GM18511 (cell line): Measurements from ENCODE around the gene COL4A1.

ENCODE experiments used
- ATAC-seq: cut with Tn5 transposase; IDR thresholded peaks from one replicate; pipeline ENCODE4 v1.9.1; 2021; ENCODE audit warnings: mild to moderate bottlenecking, moderate library complexity; ENCODE audit not compliant: unreplicated experiment

COL4A1 gene

GRCh38 chr13:110209950-110210603 lies 96.9 kb downstream of the COL4A1 start:
- ATAC-seq: no peak

GRCh38 chr13:110208116-110208515 lies 98.8 kb downstream of the COL4A1 start:
- no peak for ATAC-seq

DNA sequence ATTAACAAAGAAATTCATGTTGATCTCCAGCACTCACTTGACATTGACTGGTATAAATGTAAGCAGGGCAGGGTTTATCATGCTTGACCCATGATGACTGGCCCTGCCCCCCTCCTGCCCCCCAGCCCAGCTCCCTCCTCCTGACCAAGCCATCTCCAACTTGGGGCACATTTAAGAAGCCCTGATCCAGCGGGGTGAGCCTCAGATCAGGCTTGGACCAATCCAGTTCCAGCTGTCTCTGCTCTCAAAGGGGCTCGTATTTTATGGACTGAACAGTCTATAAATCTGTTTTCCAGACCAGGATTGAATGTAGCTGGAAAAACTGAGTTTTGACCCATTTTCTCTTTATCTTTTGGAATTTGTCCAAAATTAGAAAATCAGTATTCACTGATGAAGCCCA lies 100.0 kb downstream of the COL4A1 start:
- ATAC-seq: no peak

DNA sequence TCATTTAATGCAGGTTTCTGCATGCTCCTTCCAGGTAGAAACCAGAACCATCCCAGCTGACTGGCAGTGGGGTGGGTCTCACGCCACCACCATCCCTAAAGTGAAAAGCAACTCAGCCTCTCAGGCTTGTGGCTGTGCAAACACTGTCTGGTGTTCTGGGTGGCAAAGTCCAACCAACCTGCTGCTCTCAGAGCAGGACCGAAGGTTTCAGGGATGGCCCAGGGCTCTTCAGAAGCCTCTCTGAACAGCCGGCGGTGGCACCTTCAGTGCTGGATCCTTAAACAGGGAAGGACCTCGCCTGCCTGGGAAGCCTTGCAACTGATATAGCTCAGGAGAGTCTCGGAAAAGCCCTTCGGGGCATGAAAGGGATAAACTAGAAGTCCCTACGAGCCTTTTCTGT lies 100.8 kb downstream of the COL4A1 start:
- no peak for ATAC-seq

DNA sequence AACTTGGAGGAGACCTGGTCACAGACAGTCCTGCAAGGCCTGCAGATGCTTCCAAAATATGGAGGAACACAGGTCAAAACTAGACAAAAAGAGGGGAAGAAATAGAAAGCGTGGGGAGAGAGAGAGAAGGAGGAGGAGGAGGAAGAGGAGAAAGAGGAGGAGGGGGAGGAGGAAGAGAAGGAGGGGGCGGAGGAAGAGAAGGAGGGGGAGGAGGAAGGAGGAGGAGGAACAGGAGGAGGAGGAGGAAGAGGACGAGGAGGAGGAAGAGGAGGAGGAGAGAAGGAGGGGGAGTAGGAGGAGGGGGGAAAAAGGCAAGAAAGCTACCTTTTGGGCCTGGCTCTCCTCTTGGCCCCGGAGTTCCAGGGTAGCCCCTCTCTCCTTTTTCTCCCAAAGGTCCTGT lies 105.8 kb downstream of the COL4A1 start:
- no peak for ATAC-seq

DNA sequence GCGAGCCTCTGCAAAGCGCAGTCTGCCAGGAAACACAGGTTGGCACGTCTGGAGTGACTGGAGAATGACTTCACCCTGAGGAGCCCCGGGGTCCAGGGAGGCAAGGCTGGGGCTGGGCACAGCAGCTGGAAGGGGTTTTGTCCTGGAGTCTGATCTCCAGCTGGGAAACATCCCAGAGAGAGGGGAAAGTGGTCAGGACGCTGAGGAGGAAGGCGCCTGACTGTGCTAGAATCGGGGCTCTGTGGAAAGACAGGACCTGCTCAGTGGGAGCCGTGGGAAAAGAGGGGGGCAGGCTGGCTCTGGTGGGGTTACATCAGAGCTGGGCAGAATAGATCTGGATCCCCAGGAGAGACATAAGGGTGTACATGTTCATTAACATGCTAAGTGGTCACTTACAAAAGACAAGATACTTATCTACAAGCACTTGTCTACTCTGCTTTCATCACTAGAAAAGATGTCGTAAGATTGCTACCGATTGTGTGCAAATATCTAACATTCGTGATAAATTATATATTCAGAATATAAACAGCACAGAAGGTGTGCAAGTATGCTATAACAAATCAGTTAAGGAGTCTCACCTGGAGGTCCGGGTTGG lies 106.6 kb downstream of the COL4A1 start:
- ATAC-seq: no peak

GRCh38 chr13:110199046-110199831 lies 107.7 kb downstream of the COL4A1 start:
- ATAC-seq: no peak

DNA sequence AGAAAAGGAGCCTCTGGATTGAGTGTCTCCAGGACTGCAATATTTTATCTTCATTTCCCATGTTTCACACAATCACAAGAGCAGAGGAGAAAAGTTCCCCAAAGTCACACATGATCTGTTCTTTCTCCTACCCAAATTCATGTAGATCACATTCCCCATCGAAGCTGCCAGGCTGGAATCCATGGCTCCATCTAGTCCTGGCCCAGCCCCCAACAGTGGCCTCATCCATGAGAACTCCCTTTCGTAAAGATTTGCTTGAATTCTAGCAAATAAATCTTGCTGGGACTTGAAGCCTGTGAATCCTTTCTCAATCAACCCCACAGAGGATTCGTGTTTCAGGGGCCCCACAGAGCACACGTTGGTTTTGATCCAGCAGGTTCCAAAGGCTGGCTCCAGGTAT lies 109.5 kb downstream of the COL4A1 start:
- ATAC-seq: no peak

- ATAC-seq: no peak
Observed at GRCh38 chr13:110197026-110197425, 109.9 kb downstream of the COL4A1 start.

DNA sequence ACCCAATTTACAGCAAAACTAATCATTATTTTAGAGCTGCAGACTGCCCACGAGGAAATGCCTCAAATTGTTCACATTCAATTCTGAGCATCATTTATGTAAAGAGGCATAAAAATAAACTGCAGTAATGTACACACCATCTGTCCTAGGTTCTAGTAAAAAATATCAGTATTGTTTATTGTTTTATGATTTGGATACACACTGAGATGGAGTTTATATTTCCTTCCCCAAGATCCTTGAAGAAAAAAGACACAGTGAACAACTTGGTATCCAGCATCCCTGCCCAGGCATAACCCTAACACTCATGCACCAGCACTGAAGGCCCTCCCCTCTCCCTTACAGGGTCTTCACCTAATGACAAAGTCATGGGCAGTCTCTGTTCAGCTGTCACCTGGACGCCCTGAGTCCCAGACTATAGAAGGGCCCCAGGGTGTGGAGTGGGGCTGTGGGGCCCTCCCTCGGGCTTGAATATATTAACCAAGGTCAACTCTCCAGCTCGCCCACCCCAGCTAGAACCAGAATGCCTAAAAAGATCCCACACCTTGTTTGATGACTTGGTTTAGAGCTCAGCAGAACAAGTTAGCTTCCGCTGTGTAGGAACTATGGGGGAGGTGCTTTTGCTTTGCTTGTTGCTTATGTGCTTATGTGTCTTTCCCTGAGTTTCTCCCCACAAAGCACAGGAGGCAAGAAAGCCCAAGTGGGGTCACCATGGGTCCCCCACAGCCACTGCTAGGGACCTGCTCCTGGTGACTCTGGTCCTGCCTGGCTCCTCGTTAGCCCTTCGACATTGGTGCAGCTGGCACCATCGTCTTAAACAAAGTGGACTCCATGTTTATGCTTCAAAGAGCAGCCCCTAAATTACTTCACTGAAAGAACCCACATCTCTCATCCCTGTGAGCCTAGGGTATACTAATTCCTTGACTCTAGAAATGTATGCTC lies 111.1 kb downstream of the COL4A1 start:
- no peak for ATAC-seq

GRCh38 chr13:110194451-110194850 lies 112.5 kb downstream of the COL4A1 start:
- ATAC-seq: no peak

DNA sequence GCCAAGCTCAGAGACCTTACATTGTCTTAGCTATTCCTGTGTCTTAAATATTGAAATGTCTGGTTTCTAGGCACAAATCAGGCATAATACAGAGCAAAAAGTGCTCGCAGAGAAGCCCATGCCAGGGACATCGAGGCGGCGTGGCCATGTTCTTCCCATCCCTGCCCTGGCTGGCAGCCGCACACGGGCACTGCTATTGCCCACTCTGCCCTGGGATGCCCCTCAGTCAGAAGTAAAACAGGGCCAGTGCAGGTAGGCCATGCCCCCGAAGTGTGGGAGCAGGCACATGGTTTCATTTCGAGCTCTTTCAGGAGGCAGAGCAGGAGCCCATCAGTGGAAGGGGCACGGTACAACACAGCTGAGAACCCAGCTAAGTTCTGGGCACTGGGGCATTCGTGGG lies 113.5 kb downstream of the COL4A1 start:
- ATAC-seq: no peak

GRCh38 chr13:110192472-110192871 lies 114.5 kb downstream of the COL4A1 start:
- no peak for ATAC-seq

DNA sequence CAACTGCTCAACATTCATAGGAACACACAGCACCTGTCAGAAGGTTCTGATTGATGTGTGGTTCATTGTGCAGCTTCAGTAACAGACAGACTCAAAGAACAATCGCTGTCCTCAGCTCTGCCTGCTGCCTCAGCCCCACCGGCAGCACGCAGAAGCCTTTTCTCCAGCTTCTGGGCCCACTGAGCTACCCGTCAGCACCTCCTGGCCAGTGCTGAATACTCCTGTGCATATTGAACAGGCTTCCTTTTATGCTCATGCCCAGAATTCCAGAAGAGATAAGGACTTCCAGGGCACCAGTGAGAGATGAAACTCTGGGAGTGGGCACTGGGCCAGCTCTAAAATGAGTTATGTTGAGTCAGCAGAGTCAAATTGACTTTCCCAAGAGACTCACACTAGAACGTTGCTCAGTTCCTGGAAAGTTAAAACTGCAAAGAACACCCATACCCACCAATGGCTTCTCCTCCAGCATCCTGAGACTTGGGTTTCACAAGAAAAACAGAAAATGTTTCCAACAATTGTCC lies 119.3 kb downstream of the COL4A1 start:
- ATAC-seq: no peak

DNA sequence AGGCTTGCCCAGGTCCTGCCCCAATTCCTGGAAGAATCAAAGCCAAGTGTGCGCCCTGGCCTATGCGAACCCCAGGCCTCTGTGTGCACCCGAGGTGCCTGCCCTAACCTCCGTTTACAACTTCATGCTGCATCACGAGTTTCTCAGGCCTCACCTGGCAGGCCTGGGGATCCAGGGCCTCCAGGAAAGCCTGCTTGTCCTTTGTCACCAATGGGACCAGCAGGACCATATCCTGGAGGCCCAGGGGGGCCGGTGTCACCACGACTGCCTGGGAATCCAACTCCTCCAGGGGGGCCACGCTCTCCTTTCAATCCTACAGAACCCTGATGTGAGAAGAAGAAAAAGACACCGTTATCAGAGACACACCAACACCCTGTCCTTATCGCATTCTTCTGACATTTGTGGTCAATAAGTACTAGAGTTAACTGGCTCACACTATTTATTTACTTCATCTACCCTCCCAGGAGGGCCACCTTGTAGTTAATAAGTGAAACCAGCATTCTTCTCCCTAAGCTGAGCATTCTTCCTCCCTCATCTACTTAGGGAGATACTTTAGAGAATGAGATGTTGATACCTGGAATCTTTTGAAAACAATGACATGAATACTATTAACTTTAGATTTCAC lies 120.6 kb downstream of the COL4A1 start:
- ATAC-seq: no peak

- no peak for ATAC-seq
Observed at GRCh38 chr13:110185696-110186095, 121.3 kb downstream of the COL4A1 start.

DNA sequence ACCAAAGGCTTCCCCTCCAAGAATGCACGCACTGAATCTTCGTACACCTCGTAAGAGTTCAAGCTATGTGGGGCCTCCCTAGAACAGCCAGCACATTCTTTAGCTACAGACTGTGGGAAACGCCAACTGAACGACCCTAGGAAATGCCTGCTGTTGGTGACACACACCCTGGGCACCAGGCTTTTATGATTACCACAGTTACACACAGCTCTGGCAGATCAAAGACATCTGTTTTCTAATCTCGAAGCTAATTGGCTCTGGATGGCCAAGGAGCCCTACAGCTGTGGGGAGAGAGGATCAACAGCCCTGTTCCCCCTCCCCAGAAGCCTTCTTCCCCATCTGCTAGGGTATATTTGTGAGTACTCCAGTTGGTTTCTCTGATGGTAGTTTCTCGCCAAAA lies 123.0 kb downstream of the COL4A1 start:
- no peak for ATAC-seq

GRCh38 chr13:110182461-110182860 lies 124.5 kb downstream of the COL4A1 start:
- ATAC-seq: no peak

DNA sequence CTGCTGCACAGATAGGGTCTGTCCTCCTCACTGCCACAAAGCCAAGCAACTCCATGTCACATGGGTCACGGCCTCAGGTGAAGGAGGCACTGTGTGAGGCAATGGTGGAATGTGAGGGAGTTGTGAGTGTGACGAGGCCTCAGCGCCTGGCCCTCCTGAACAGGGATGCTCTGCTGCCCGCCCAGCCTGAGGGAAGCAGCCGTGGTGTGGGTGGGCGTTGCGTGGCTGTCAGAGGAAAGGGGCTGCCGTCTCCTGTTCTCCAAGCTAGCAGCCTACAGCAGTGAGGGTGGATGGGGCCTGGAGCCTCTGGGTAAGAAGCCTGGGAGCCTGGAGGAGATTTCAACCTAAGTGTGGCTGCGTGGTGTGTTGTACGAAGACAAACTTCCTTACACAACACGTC lies 125.0 kb downstream of the COL4A1 start:
- ATAC-seq: no peak

DNA sequence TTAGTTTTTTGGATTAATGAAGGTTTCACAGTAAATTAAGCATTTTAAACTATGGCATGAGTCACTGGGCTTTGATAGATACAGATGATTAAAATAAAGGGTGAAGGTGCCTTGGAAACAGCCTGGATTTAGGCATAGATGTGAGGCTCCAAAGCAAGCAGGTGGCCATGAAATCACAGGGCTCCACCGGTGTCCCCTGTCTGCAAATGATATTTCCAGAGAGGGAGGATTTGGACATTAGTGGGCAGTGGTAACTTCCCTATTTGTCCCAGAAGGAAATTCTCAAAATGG lies 127.2 kb downstream of the COL4A1 start:
- no peak for ATAC-seq
